Brain pericyte (primary cell): ENCODE measurements around the gene HEATR5A.

Source experiments
- DNase-seq: peaks from one replicate; pipeline ENCODE4 v3.0.0-alpha.2; 2012; ENCODE audit warnings: low read depth, low spot score

HEATR5A gene

DNA sequence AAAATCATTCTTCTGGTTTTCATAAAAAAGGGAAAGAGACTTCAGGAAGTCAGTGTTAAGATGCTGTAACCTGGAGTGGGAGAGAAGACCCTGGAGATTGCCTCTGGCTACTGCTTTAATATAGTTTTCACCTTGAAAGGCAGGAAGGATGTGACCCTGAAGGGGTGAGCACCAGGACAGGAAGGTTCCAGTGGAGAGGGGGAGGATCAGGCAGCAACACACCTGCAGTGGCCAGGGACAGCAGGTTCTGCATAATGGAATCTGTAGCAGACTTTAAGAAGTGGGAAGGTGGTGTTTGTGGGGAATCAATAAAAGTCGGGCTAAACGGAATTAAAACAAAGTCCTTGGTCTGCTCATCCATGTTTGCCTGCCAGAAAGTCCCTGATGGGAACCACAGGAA, 6.3 kb upstream of the HEATR5A start:
- no peak for DNase-seq

DNA sequence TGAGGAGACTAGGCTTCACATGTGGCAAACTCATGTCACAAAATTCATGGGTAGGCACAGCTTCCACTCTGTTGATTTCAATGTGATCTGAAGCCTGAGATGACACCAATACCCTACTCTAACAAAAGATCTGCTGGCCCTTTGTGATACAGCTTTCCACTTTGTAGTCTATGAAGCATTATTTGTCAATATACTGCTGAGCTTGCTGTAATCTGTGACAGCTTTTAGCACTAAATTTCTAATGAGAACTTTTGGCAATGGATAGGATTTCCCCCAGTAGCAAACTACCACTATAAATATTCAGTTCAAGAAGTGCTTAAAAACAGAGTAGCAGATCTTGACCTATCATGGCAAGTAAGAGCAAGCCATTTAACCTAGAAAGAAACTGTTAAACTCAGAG, 5.6 kb upstream of the HEATR5A start:
- DNase-seq = no peak

- no peak for DNase-seq
Observed at GRCh38 chr14:31421200-31421599, 850 bp upstream of the HEATR5A start.

DNA sequence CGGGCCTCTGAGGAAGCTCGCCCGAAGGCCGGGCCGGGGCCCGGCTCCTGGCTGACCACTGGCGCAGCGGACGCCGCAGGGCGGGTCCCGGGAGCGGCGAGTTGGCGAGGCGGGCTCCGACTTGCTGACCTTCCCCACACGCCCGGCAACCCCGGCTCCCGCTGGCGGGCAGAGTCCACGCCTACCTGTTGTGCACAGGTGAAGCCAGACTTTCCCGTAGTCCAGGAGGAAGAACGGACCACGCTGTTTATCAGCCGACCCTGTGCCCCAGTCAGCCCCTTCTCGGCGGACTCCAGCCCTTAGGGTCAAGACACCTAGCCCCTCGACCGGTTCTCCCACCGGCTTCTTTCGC, 407 bp downstream of the HEATR5A start:
- no peak for DNase-seq

DNA sequence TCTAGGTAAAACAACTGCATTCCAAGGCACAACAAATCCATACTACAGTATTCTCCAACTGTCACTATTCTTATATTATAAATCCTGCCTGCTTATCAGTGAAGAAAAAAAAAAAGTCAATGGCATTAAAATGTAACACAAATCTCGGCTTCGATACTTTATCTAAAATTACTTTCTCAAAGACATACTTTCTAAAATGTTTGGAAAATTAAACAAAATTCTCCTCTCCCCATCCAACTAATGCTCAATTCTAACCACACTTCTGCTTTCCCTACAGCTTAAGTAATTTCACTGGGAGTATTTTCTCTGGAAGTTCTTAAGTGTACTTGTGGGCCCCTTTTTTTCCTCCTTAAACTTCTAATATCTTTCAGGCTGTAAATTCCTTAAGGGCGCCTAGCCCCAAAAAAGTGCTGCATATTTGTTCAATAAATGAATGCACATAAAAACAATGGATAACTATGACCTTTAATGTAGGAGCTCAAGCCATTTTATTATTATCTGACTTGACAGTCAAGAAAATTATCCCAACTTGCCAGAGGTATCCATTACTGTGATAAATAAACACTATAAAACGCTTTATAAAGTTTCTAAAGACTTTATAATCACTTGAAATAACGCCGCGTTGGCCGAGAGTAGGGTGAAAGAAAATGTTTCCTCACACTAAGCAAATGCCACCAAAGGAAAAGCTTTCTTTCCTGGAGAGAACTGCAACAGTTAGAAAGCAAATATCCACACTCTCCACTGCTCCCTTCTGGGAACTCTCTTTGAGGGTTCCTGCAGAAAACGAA, 977 bp downstream of the HEATR5A start:
- DNase-seq = no peak

GRCh38 chr14:31418440-31418839, 1.9 kb downstream of the HEATR5A start:
- DNase-seq = no peak

- DNase-seq = no peak
Observed at GRCh38 chr14:31414190-31414833, 6.0 kb downstream of the HEATR5A start.

DNA sequence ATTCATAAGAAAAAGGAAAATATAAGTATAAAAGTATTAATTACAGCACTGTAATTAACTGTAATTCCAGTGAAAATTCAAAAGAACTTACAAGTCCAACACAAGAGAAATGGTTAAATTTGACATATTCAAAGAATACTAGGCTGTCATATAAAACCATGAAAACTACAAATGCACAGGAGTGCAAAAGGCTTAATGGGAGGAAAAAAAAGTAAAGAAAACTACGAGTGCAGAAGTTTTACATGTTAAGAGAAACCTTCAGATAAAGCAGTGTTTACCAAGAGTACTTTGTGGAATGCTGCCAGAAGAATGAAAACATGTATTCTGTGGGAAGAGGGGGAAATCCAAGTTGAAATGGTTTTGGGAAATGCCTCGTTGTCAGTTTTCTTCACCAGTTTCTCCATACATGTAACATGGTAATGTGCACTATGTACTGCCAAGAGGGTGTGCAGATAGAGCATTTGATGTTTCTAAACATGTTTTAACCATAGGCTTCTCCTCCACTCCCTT, 9.1 kb downstream of the HEATR5A start:
- no peak for DNase-seq

DNA sequence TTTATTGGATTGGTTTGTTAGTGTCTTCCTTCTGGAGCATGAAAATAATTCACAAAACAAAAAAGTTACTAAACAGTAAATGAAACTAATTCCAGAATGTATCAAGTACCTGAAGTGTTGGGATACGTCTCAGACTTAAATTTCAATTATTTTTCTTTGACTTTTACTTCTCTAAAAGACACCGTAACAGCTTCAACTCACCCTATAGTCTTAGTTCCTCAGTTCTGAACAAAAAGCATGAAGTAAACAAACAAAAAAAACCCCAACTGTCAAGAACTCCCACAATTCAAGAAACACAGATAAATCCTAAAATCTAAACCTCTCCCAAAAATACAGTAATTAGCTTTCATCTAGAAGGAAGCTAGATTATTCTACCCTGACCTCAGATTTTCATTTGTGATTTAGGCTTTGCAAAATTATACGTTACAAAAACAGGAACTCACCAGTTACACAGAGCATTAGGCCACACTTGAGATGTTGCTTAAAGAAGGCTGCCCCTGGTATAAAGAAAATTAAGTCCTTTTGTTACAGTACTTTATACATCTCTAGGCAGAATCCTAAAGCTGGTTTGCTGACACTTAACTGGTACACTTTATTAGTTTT, 10.2 kb downstream of the HEATR5A start:
- no peak for DNase-seq

- DNase-seq = no peak
Observed at GRCh38 chr14:31408421-31408820, 11.9 kb downstream of the HEATR5A start.

GRCh38 chr14:31405599-31406232, 14.6 kb downstream of the HEATR5A start:
- DNase-seq = no peak

DNA sequence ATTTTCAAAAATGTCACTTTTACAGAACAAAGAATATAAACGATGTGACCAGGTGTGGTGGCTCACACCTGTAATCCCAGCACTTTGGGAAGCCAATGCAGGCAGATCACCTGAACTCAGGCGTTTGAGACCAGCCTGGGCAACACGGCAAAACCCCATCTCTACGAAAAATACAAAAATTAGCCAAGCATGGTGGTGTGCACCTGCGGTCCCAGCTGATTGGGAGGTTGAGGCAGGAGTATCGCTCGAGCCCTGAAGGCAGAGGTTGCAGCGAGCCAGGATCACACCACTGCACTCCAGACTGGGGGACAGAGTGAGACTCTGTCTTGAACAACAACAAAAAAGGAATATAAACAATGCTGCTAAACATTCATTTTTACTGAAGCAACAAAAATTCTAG, 15.2 kb downstream of the HEATR5A start:
- DNase-seq = no peak

DNA sequence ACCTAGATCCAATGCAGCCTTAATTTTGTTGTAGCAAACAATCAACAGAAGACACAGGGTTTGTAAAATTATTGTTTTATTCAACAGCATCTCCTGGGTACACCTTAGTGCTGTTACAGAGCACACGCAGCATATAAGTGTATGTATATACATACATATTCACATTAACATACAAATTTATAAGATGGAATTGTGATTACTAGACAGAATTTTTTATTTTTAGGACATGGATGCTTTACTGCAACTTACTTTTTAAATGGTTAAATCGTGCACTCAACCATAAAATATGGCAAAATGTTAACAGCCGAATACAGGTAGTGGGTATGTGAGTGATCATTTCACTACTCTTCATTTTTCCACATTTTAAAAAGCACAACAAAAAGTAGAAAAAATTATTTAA, 16.6 kb downstream of the HEATR5A start:
- DNase-seq = no peak

- DNase-seq = no peak
Observed at GRCh38 chr14:31402764-31403439, 17.4 kb downstream of the HEATR5A start.

DNA sequence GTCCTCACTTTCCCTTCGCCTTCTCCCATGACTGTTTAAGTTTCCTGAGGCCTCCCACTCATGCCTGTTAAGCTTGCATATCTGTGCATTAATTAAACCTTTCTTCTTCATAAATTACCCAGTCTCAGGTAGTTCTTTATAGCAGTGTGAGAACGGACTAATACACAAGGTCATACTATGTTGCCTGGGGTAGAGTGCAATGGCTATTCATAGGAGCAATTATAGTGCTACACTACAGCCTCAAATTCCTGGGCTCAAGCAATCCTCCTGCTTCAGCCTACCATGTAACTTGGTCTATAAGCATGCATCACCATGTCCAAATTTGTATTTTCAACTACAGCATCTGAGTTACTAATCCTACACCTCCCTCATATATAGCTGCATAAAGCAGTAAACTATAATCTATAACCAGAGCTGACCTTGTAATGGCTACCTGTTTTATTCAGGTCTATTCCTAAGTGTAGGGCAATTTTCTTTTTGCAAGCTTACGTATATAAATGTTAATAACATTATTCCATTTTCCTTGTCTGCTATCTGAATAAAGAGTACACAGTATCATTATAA, 18.9 kb downstream of the HEATR5A start:
- DNase-seq = no peak

- no peak for DNase-seq
Observed at GRCh38 chr14:31400031-31400638, 20.2 kb downstream of the HEATR5A start.

DNA sequence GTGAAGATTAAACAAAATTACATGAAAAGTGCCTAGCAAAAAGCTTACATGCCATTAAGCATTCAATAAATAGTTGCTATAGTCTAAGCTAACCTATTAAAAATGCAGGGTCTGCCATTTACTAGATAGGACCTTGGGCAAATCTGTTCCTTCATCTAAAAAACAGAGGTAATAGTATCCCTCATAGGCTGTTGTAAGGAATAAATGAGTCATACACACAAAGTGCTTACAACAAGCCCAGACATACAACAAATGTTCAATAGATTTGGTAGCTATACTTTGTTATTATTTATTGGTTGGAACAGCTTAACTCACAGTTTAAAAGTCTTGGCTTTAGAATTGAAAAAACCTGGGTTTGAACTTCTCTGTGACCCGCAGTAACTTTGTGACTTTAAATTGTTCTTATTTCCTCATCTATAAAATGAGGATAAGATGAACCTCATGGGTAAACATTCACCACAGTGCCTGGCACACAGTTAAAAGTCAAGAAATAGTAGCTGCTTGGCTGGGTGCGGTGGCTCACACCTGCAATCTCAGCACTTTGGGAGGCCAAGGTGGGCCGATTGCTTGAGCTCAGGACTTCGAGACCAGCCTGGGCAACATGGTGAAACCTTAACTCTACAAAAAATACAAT, 24.7 kb downstream of the HEATR5A start:
- DNase-seq = no peak

GRCh38 chr14:31395119-31395518, 25.2 kb downstream of the HEATR5A start:
- no peak for DNase-seq

DNA sequence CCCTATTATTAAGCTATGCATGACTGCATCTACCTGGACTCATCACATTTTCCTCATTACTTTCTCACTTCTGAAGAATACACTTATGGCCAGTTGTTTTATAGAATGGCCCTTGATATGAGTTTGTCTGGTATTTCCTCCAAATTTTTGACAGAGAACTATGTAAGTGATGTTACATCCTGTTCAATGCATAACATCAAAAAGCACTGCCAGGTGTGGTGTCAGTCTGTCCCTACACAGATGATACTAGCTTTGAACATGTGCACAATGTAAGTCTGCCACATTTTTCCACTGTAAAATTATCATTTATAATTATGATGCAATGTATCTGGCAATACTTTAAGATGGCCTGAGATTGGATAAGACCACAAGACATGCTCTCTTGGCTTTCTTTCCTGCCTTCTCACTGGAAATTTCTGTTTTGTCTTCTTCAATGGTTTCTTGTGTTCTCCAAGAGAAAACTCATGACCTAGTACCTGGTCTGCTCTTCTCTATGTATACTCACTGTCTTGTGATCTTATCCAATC, 28.3 kb downstream of the HEATR5A start:
- DNase-seq = no peak

- DNase-seq = no peak
Observed at GRCh38 chr14:31391473-31391872, 28.9 kb downstream of the HEATR5A start.
